H1 (cell line): Measurements from ENCODE around the gene MARCHF2. TPM values are rescaled to one million over a fixed set of nuclear protein-coding genes. Genes with fewer than 3 reads are reported as not detected.

Experiments
- CTCF ChIA-PET: fragments of 300-600 bp; sonication (Branson Sonifier 250); formaldehyde crosslinking; loops from one replicate; lab custom pipeline; 2021; ENCODE audit not compliant: partially characterized antibody; lab: Charles Lee
- POLR2A ChIA-PET: fragments of 300-600 bp; sonication (Branson Sonifier 250); formaldehyde crosslinking; loops from one replicate; lab custom pipeline; 2021; ENCODE audit warnings: inconsistent platforms; ENCODE audit not compliant: partially characterized antibody; lab: Charles Lee
- DNase-seq, 2 experiments: peaks; one replicate each; pipeline versions ENCODE4 v3.0.0 to v3.0.0-alpha.2; 2010 to 2022; ENCODE audit warnings: low spot score in 2 of 2, low read depth in 1 of 2, mixed read lengths in 1 of 2
- FAIRE-seq: peaks from 2 replicates; lab custom pipeline; 2011; peaks lifted over from hg19 to GRCh38; lab: Jason Lieb, UNC
- H2AFZ ChIP-seq: 2 replicates; pipeline ENCODE4 v1.8.1; 2012; ENCODE audit warnings: low read length, inconsistent platforms
- H2AK5ac ChIP-seq: 2 replicates; pipeline ENCODE4 v1.6.1; 2013; ENCODE audit warnings: low read depth, low read length
- H2BK120ac ChIP-seq: replicated peaks from 2 replicates; pipeline ENCODE3; 2013; ENCODE audit warnings: low read depth, low read length, inconsistent platforms
- H2BK12ac ChIP-seq: 2 replicates; pipeline ENCODE4 v1.6.1; 2013; ENCODE audit warnings: low read depth, low read length
- H2BK15ac ChIP-seq: 2 replicates; pipeline ENCODE4 v1.6.1; 2013; ENCODE audit warnings: low read length
- H2BK20ac ChIP-seq: 2 replicates; pipeline ENCODE4 v1.6.1; 2013; ENCODE audit warnings: low read length
- H2BK5ac ChIP-seq: 2 replicates; pipeline ENCODE4 v1.6.1; 2013; ENCODE audit warnings: low read depth, low read length
- H3K14ac ChIP-seq: 2 replicates; pipeline ENCODE4 v1.6.1; 2013; ENCODE audit warnings: inconsistent platforms; ENCODE audit not compliant: insufficient read length
- H3K18ac ChIP-seq: 2 replicates; pipeline ENCODE4 v1.6.1; 2013; ENCODE audit warnings: low read length; ENCODE audit errors: extremely low read depth
- H3K23ac ChIP-seq: 2 replicates; pipeline ENCODE4 v1.6.1; 2013; ENCODE audit warnings: inconsistent platforms; ENCODE audit not compliant: insufficient read length
- H3K23me2 ChIP-seq: 2 replicates; pipeline ENCODE4 v1.6.1; 2013; ENCODE audit warnings: low read depth, low read length
- H3K27ac ChIP-seq: 2 replicates; pipeline ENCODE4 v1.6.1; 2011; ENCODE audit warnings: low read depth, low read length, inconsistent platforms
- H3K27me3 ChIP-seq, 4 experiments: replicated peaks in 1 of 4; 1 replicate in 1 of 4; 2 replicates in 3 of 4; pipeline versions ENCODE4 v1.6.1 to v1.8.1; 2011 to 2013; ENCODE audit warnings: low read length in 3 of 4, mild to moderate bottlenecking in 3 of 4, inconsistent platforms in 2 of 4, mixed read lengths in 2 of 4, moderate library complexity in 1 of 4; ENCODE audit not compliant: control insufficient read depth in 3 of 4, insufficient read depth in 3 of 4; ENCODE audit errors: extremely low read depth in 1 of 4
- H3K36me3 ChIP-seq, 4 experiments: 2 replicates each; pipeline versions ENCODE4 v1.6.1 to v1.8.1; 2011 to 2013; ENCODE audit warnings: mild to moderate bottlenecking in 4 of 4, low read length in 3 of 4, moderate library complexity in 2 of 4, control low read depth in 1 of 4, inconsistent platforms in 1 of 4; ENCODE audit not compliant: insufficient read depth in 4 of 4, control insufficient read depth in 2 of 4
- H3K4ac ChIP-seq: replicated peaks from 2 replicates; pipeline ENCODE3; 2013; ENCODE audit warnings: low read length, low read depth, mixed read lengths, inconsistent platforms; ENCODE audit not compliant: insufficient read length
- H3K4me1 ChIP-seq, 4 experiments: replicated peaks in 1 of 4; 1 replicate in 1 of 4; 2 replicates in 3 of 4; pipeline versions ENCODE4 v1.6.1 to v1.8.1; 2011 to 2013; ENCODE audit warnings: low read length in 3 of 4, inconsistent platforms in 2 of 4, mixed read lengths in 1 of 4; ENCODE audit not compliant: insufficient read depth in 4 of 4, control insufficient read depth in 3 of 4
- H3K4me2 ChIP-seq, 2 experiments: 2 replicates each; pipeline versions ENCODE4 v1.6.1 to v1.8.1; 2011 to 2013; ENCODE audit warnings: low read depth in 2 of 2, low read length in 2 of 2, control low read depth in 1 of 2, inconsistent platforms in 1 of 2, mild to moderate bottlenecking in 1 of 2; ENCODE audit not compliant: insufficient read depth in 1 of 2
- H3K4me3 ChIP-seq, 4 experiments: fragments of 200-600, 300-600 bp in 1 of 4; sonication (generic), shearing (Covaris generic), sonication (Bioruptor Twin) in 1 of 4; 2 replicates each; pipeline versions ENCODE4 v1.5.1 to v1.8.1; 2011 to 2016; ENCODE audit warnings: low read length in 4 of 4, low read depth in 3 of 4, control low read depth in 2 of 4, inconsistent platforms in 2 of 4, mild to moderate bottlenecking in 2 of 4, mixed read lengths in 1 of 4, moderate library complexity in 1 of 4; ENCODE audit not compliant: insufficient read depth in 2 of 4; ENCODE audit errors: extremely low read depth in 1 of 4
- H3K56ac ChIP-seq: replicated peaks from 2 replicates; pipeline ENCODE3; 2013; ENCODE audit warnings: low read depth, mild to moderate bottlenecking, mixed read lengths, low read length, inconsistent platforms; ENCODE audit not compliant: insufficient read length
- H3K79me1 ChIP-seq: 2 replicates; pipeline ENCODE4 v1.6.1; 2013; ENCODE audit warnings: low read depth, low read length, control low read depth
- H3K79me2 ChIP-seq, 2 experiments: 2 replicates each; pipeline versions ENCODE4 v1.6.1 to v1.8.1; 2012 to 2013; ENCODE audit warnings: low read length in 2 of 2, mild to moderate bottlenecking in 2 of 2, inconsistent platforms in 1 of 2; ENCODE audit not compliant: insufficient read depth in 2 of 2, control insufficient read depth in 1 of 2
- H3K9ac ChIP-seq, 4 experiments: replicated peaks in 1 of 4; 1 replicate in 1 of 4; 2 replicates in 3 of 4; pipeline versions ENCODE4 v1.6.1 to v1.8.1; 2011 to 2013; ENCODE audit warnings: low read depth in 3 of 4, low read length in 3 of 4, control low read depth in 2 of 4, mild to moderate bottlenecking in 2 of 4, moderate library complexity in 2 of 4, inconsistent platforms in 1 of 4; ENCODE audit errors: extremely low read depth in 1 of 4
- H3K9me3 ChIP-seq, 2 experiments: 2 replicates each; pipeline versions ENCODE4 v1.6.1 to v1.8.1; 2012 to 2013; ENCODE audit warnings: mild to moderate bottlenecking in 2 of 2, moderate library complexity in 2 of 2, control low read depth in 1 of 2, inconsistent platforms in 1 of 2, low read depth in 1 of 2, low read length in 1 of 2, mixed read lengths in 1 of 2; ENCODE audit not compliant: insufficient read depth in 2 of 2
- H4K20me1 ChIP-seq, 2 experiments: replicated peaks in 1 of 2; 2 replicates each; pipeline versions ENCODE3 to v1.8.1; 2011 to 2013; ENCODE audit warnings: inconsistent platforms in 2 of 2, low read length in 2 of 2, mild to moderate bottlenecking in 1 of 2; ENCODE audit not compliant: insufficient read depth in 2 of 2, control insufficient read depth in 1 of 2
- H4K5ac ChIP-seq: 2 replicates; pipeline ENCODE4 v1.6.1; 2013; ENCODE audit warnings: low read length, low read depth, mixed read lengths, inconsistent platforms; ENCODE audit not compliant: insufficient read length
- H4K8ac ChIP-seq: 2 replicates; pipeline ENCODE4 v1.8.0; 2013; ENCODE audit warnings: mild to moderate bottlenecking, moderate library complexity, low read length, inconsistent platforms; ENCODE audit not compliant: insufficient read depth; ENCODE audit errors: extremely low read depth
- H4K91ac ChIP-seq: replicated peaks from 2 replicates; pipeline ENCODE3; 2013; ENCODE audit warnings: low read length, mixed read lengths, inconsistent platforms; ENCODE audit not compliant: insufficient read length
- CHD2 ChIP-seq: IDR thresholded peaks from 2 replicates; pipeline ENCODE4 v1.6.1; 2012; ENCODE audit warnings: low read length, improper control_type of control experiment
- JUN ChIP-seq: IDR thresholded peaks from 2 replicates; pipeline ENCODE4 v1.6.1; 2011; ENCODE audit warnings: low read depth, mild to moderate bottlenecking, improper control_type of control experiment, low read length
- POLR2AphosphoS5 ChIP-seq: IDR thresholded peaks from 2 replicates; pipeline ENCODE4 v1.6.1; 2011; ENCODE audit warnings: low read depth, low read length
- RNF2 ChIP-seq: fragments of 200-900, 300-1000 bp; sonication (generic); IDR thresholded peaks from 2 replicates; pipeline ENCODE4 v1.7.1; 2016; ENCODE audit warnings: borderline replicate concordance, low read depth, mild to moderate bottlenecking, antibody characterized with exemption, low read length; ENCODE audit not compliant: poor library complexity, severe bottlenecking; ENCODE audit errors: missing control alignments
- SRF ChIP-seq: IDR thresholded peaks from 2 replicates; pipeline ENCODE4 v1.6.1; 2011; ENCODE audit warnings: mild to moderate bottlenecking, low read depth, low read length, moderate library complexity
- TBP ChIP-seq: IDR thresholded peaks from 2 replicates; pipeline ENCODE4 v1.6.1; 2011; ENCODE audit warnings: low read depth, low read length, improper control_type of control experiment
- YY1 ChIP-seq: IDR thresholded peaks from 2 replicates; pipeline ENCODE4 v1.6.1; 2011; ENCODE audit warnings: low read depth, mild to moderate bottlenecking, low read length
- WGBS, 2 experiments: shearing (Covaris generic) in 1 of 2; methylation state at CpG; one replicate each; pipeline versions ENCODE4 v1.1.6 to v1.1.7; 2013 to 2015; ENCODE audit warnings: low lambda C conversion rate in 2 of 2, mixed read lengths in 2 of 2, inconsistent platforms in 1 of 2, low coverage in 1 of 2, missing lambda C conversion rate in 1 of 2; ENCODE audit not compliant: insufficient replicate concordance in 2 of 2, insufficient coverage in 1 of 2, insufficient read length in 1 of 2; ENCODE audit errors: extremely low coverage in 1 of 2, missing lambda C conversion rate in 1 of 2; 5-methylcytosine and 5-hydroxymethylcytosine counted together
- polyA plus RNA-seq, 7 experiments: library from polyadenylated mRNA; depleted of rRNA in 3 of 7; stranded (reverse) in 5 of 7; unstranded in 2 of 7; fragments of >200 nt in 5 of 7; fragments of 200-250 nt in 2 of 7; gene quantifications; 1 replicate in 5 of 7; 2 replicates in 1 of 7; 4 replicates in 1 of 7; pipeline versions ENCODE4 v1.2.1 to v1.2.3, GENCODE V29; 2011 to 2013; ENCODE audit warnings: missing spikeins in 2 of 7, mixed read lengths in 2 of 7
- total RNA-seq: library from RNA; stranded (reverse); fragmentation: NEBNext Ultra II Directional; extraction: Animal tissue kit (Norgen Biotek cat#: 25700); gene quantifications from 2 replicates; pipeline ENCODE4 v1.2.1, GENCODE V29; 2021

Gene MARCHF2
- total and polyA plus RNA-seq, 2 of the 8 experiments (the other 6 are each of a cell fraction or from before 2014, with no cell fraction given), result 18.5 to 46.2 TPM

GRCh38 chr19:8468761-8469373 lies 55.8 kb downstream of the MARCHF2 start:
- no peaks in the 10 kb centered on the region for H3K23me2 ChIP-seq
- H3K14ac ChIP-seq, result no peak overlapping the region
- no peak overlapping the region for H4K91ac ChIP-seq
- DNase-seq, result no peak
- no peak overlapping the region for H3K27ac ChIP-seq
- peaks cover 14% of the 10 kb centered on the region for H3K79me1 ChIP-seq
- peaks cover 55 to 99% (median 89%) of the 10 kb centered on the region in 4 experiments for H3K36me3 ChIP-seq
- H3K9me3 ChIP-seq, result no peaks in the 10 kb centered on the region
- no peaks in the 10 kb centered on the region for H3K4me1 ChIP-seq
- no peak overlapping the region for H2BK5ac ChIP-seq
- no peak overlapping the region for H2BK15ac ChIP-seq
- peaks cover 14 to 87% of the 10 kb centered on the region in 2 experiments for H3K79me2 ChIP-seq
- WGBS, 2 experiments, result 91% methylated on average over 8 of the region's 8 CpGs; no CpG with 5 or more reads in 1 of the 2 experiments
- no peak overlapping the region for H3K9ac ChIP-seq
- no peak overlapping the region for H3K18ac ChIP-seq
- ChIA-PET CTCF (interaction anchor here (0.8 to 1.4 kb wide), 3 partner anchors 15 to 113 kb away, joined by 3 to 5 read pairs (median 4); no protein-coding TSS in a partner anchor), POLR2A (interaction anchor here (1.5 to 1.6 kb wide), 2 partner anchors 21 to 24 kb away, joined by 4 to 6 read pairs; partner anchors contain the start of gene HNRNPM)
- no peak overlapping the region for H2BK20ac ChIP-seq
- no peak overlapping the region for H4K5ac ChIP-seq
- H2BK12ac ChIP-seq, result no peak overlapping the region
- H3K56ac ChIP-seq, result no peak overlapping the region
- no peak overlapping the region for H2AK5ac ChIP-seq
- no peaks in the 10 kb centered on the region for H3K27me3 ChIP-seq
- H3K23ac ChIP-seq, result no peak overlapping the region
- H2BK120ac ChIP-seq, result no peak overlapping the region
- no peak overlapping the region for H4K8ac ChIP-seq
- no peak overlapping the region for H3K4me3 ChIP-seq
- no peak for FAIRE-seq
- TF ChIP-seq SRF, result no peak
- no peak for TF ChIP-seq RNF2
- TF ChIP-seq JUN, result no peak
- TF ChIP-seq YY1, result no peak
- TF ChIP-seq POLR2AphosphoS5, result no peak
- no peak for TF ChIP-seq TBP
- TF ChIP-seq CHD2, result no peak
- H3K4ac ChIP-seq, result no peak overlapping the region
- H3K4me2 ChIP-seq, result no peak overlapping the region
- peaks cover 17 to 30% of the 10 kb centered on the region in 2 experiments for H4K20me1 ChIP-seq
- no peak overlapping the region for H2AFZ ChIP-seq
